Measurements from ENCODE around the gene C1QTNF1. TPM values are rescaled to one million over a fixed set of nuclear protein-coding genes. Genes with fewer than 3 reads are reported as not detected.

C1QTNF1 gene
- total RNA-seq, 2 experiments from 2014 or later = not detected

GRCh38 chr17:79074649-79075445 is 50.9 kb downstream of the C1QTNF1 start, which contains the start of gene ENGASE:
TSS of gene ENGASE (plus strand) at chr17:79074824. CDS start at chr17:79074945, 121 bp downstream.
- POLR2A ChIA-PET = no interaction called here

GRCh38 chr17:79075446-79075750 is 51.4 kb downstream of the C1QTNF1 start:
- peak overlapping the region; percentile 80 for H3K27ac Mint-ChIP-seq
- POLR2A ChIA-PET = no interaction called here
- peaks cover 16% of the 10 kb centered on the region for H3K4me1 Mint-ChIP-seq
- no peaks in the 10 kb centered on the region for H3K9me3 Mint-ChIP-seq
- peak; percentile 30 for DNase-seq
- peaks cover 8% of the 10 kb centered on the region for H3K36me3 Mint-ChIP-seq (ENCODE audit: low read depth)
- CTCF ChIA-PET = interaction anchor here (1.0 to 2.7 kb wide), 3 partner anchors 9 to 12 kb away, joined by 3 to 8 read pairs (median 7); no protein-coding TSS in a partner anchor
- peak overlapping the region; percentile 79 for H3K4me3 Mint-ChIP-seq
- H3K27me3 Mint-ChIP-seq = peaks cover 2% of the 10 kb centered on the region

More at GRCh38 chr17:79074649-79075445, 50.9 kb downstream of the C1QTNF1 start, which contains the start of gene ENGASE:
- Mint-ChIP-seq H3K4me3 (peak within 1 kb of the TSS; percentile 79), H3K9me3 (no peaks in the 10 kb centered on the region), H3K27me3 (peaks cover 2% of the 10 kb centered on the region), H3K27ac (peak within 1 kb of the TSS; percentile 86), H3K36me3 (ENCODE audit: low read depth) (peaks cover 6% of the 10 kb centered on the region), H3K4me1 (peaks cover 16% of the 10 kb centered on the region)
- CTCF ChIA-PET = interaction anchor here (0.6 to 2.7 kb wide), 5 partner anchors 10 to 789 kb away, joined by 3 to 8 read pairs (median 4); no protein-coding TSS in a partner anchor
- peak; percentile 93 for DNase-seq

GRCh38 chr17:79075861-79076406 is 52.0 kb downstream of the C1QTNF1 start:
- DNase-seq = no peak
- peaks cover 13% of the 10 kb centered on the region for H3K36me3 Mint-ChIP-seq (ENCODE audit: low read depth)
- H3K27ac Mint-ChIP-seq = peak overlapping the region; percentile 80
- CTCF ChIA-PET = interaction anchor here (1.0 to 2.7 kb wide), 2 partner anchors 9 to 12 kb away, joined by 3 to 7 read pairs; no protein-coding TSS in a partner anchor
- H3K4me3 Mint-ChIP-seq = peak overlapping the region; percentile 79
- H3K9me3 Mint-ChIP-seq = no peaks in the 10 kb centered on the region
- peaks cover 16% of the 10 kb centered on the region for H3K4me1 Mint-ChIP-seq
- H3K27me3 Mint-ChIP-seq = peaks cover 2% of the 10 kb centered on the region
- POLR2A ChIA-PET = no interaction called here

- POLR2A ChIA-PET = no interaction called here
- H3K36me3 Mint-ChIP-seq (ENCODE audit: low read depth) = peaks cover 14% of the 10 kb centered on the region
- no peaks in the 10 kb centered on the region for H3K27me3 Mint-ChIP-seq
- no peak for DNase-seq
- CTCF ChIA-PET = interaction anchor here (0.6 kb wide), 2 partner anchors 37 to 323 kb away, joined by 3 read pairs; no protein-coding TSS in a partner anchor
- H3K27ac Mint-ChIP-seq = no peak overlapping the region
- no peaks in the 10 kb centered on the region for H3K9me3 Mint-ChIP-seq
- H3K4me3 Mint-ChIP-seq = no peak overlapping the region
- peaks cover 16% of the 10 kb centered on the region for H3K4me1 Mint-ChIP-seq
Measured at GRCh38 chr17:79077587-79077986, 53.6 kb downstream of the C1QTNF1 start.

GRCh38 chr17:79078476-79079190 is 54.7 kb downstream of the C1QTNF1 start:
- Mint-ChIP-seq H3K27me3 (no peaks in the 10 kb centered on the region), H3K4me3 (no peak overlapping the region), H3K36me3 (ENCODE audit: low read depth) (peaks cover 14% of the 10 kb centered on the region), H3K27ac (no peak overlapping the region), H3K9me3 (no peaks in the 10 kb centered on the region), H3K4me1 (peaks cover 16% of the 10 kb centered on the region)
- CTCF ChIA-PET = no interaction called here
- POLR2A ChIA-PET = no interaction called here
- no peak for DNase-seq

GRCh38 chr17:79079421-79080200 is 55.6 kb downstream of the C1QTNF1 start:
- no peaks in the 10 kb centered on the region for H3K27me3 Mint-ChIP-seq
- no peak overlapping the region for H3K27ac Mint-ChIP-seq
- no peaks in the 10 kb centered on the region for H3K9me3 Mint-ChIP-seq
- no peak overlapping the region for H3K4me3 Mint-ChIP-seq
- peaks cover 11% of the 10 kb centered on the region for H3K4me1 Mint-ChIP-seq
- peaks cover 14% of the 10 kb centered on the region for H3K36me3 Mint-ChIP-seq (ENCODE audit: low read depth)
- ChIA-PET POLR2A (no interaction called here), CTCF (interaction anchor here (1.4 kb wide), 1 partner anchor 9 kb away, joined by 4 read pairs; no protein-coding TSS in a partner anchor)
- no peak for DNase-seq

- CTCF ChIA-PET = interaction anchor here (1.4 kb wide), 1 partner anchor 8 kb away, joined by 4 read pairs; no protein-coding TSS in a partner anchor
- H3K9me3 Mint-ChIP-seq = no peaks in the 10 kb centered on the region
- no peak overlapping the region for H3K27ac Mint-ChIP-seq
- DNase-seq = no peak
- no peak overlapping the region for H3K4me3 Mint-ChIP-seq
- H3K4me1 Mint-ChIP-seq = peaks cover 9% of the 10 kb centered on the region
- H3K36me3 Mint-ChIP-seq (ENCODE audit: low read depth) = peaks cover 14% of the 10 kb centered on the region
- H3K27me3 Mint-ChIP-seq = no peaks in the 10 kb centered on the region
- POLR2A ChIA-PET = no interaction called here
Measured at GRCh38 chr17:79080349-79080748, 56.4 kb downstream of the C1QTNF1 start.

GRCh38 chr17:79080761-79081290 is 56.9 kb downstream of the C1QTNF1 start:
- ChIA-PET POLR2A (no interaction called here), CTCF (no interaction called here)
- no peaks in the 10 kb centered on the region for H3K27me3 Mint-ChIP-seq
- H3K36me3 Mint-ChIP-seq (ENCODE audit: low read depth) = peaks cover 14% of the 10 kb centered on the region
- H3K4me1 Mint-ChIP-seq = peaks cover 4% of the 10 kb centered on the region
- H3K9me3 Mint-ChIP-seq = no peaks in the 10 kb centered on the region
- no peak for DNase-seq
- H3K4me3 Mint-ChIP-seq = no peak overlapping the region
- H3K27ac Mint-ChIP-seq = no peak overlapping the region

GRCh38 chr17:79081571-79082276 is 57.8 kb downstream of the C1QTNF1 start:
- no peaks in the 10 kb centered on the region for H3K4me1 Mint-ChIP-seq
- DNase-seq = no peak
- ChIA-PET CTCF (interaction anchor here (0.9 to 1.0 kb wide), 2 partner anchors 18 to 98 kb away, joined by 3 read pairs; no protein-coding TSS in a partner anchor), POLR2A (no interaction called here)
- no peak overlapping the region for H3K4me3 Mint-ChIP-seq
- no peaks in the 10 kb centered on the region for H3K27me3 Mint-ChIP-seq
- peaks cover 14% of the 10 kb centered on the region for H3K36me3 Mint-ChIP-seq (ENCODE audit: low read depth)
- no peak overlapping the region for H3K27ac Mint-ChIP-seq
- H3K9me3 Mint-ChIP-seq = no peaks in the 10 kb centered on the region

- Mint-ChIP-seq H3K4me3 (no peak overlapping the region), H3K27me3 (no peaks in the 10 kb centered on the region), H3K36me3 (ENCODE audit: low read depth) (peaks cover 14% of the 10 kb centered on the region), H3K9me3 (no peaks in the 10 kb centered on the region), H3K4me1 (no peaks in the 10 kb centered on the region), H3K27ac (no peak overlapping the region)
- ChIA-PET CTCF (interaction anchor here (0.5 to 1.6 kb wide), 7 partner anchors 9 to 389 kb away, joined by 3 to 5 read pairs (median 3); no protein-coding TSS in a partner anchor), POLR2A (no interaction called here)
- DNase-seq = peak; percentile 45
Measured at GRCh38 chr17:79082311-79083190, 58.6 kb downstream of the C1QTNF1 start.

Measured in activated CD4-positive, alpha-beta T cell treated with anti-CD3 and anti-CD28 coated beads, Interleukin-2, amount 10 ng/mL, durations not matched to agents 7 days and 5 days (primary cell).